ENCODE measurements around the gene FKBP6. TPM values are rescaled to one million over a fixed set of nuclear protein-coding genes. Genes with fewer than 3 reads are reported as not detected.

The FKBP6 gene
- total RNA-seq, 1 donor from 2014 or later = not detected

Other genes with a start within 250 kb of the FKBP6 start
- gene SPDYE9, start 242.1 kb upstream of the FKBP6 start, total RNA-seq = not detected in 2 replicates
- 72.5 and 76.1 TPM in 2 replicates for gene NSUN5, start 19.3 kb upstream of the FKBP6 start, total RNA-seq
- not detected in 2 replicates for gene TRIM50, start 79 bp upstream of the FKBP6 start, total RNA-seq
- gene FZD9, start 105.6 kb downstream of the FKBP6 start, total RNA-seq = 0.50 and 0.75 TPM in 2 replicates
- gene BAZ1B, start 194.1 kb downstream of the FKBP6 start, total RNA-seq = 110 and 112 TPM in 2 replicates
- gene BCL7B, start 229.5 kb downstream of the FKBP6 start, total RNA-seq = 73.8 and 75.9 TPM in 2 replicates

All from activated CD4-positive, alpha-beta T cell treated with anti-CD3 and anti-CD28 coated beads, Interleukin-2, amount 10 ng/mL, durations not matched to agents 24 days and 14 days (primary cell).